GM21381 (cell line): Measurements from ENCODE around the gene PDXP.
"Not testable (repeated sequence)": the region's sequence is repeated elsewhere in the genome, so short reads cannot be mapped to it uniquely, and the experiment has no call there.

Experiments
- ATAC-seq: cut with Tn5 transposase; IDR thresholded peaks from one replicate; pipeline ENCODE4 v1.9.1; 2021; ENCODE audit warnings: mild to moderate bottlenecking, moderate library complexity; ENCODE audit not compliant: unreplicated experiment

The PDXP gene

DNA sequence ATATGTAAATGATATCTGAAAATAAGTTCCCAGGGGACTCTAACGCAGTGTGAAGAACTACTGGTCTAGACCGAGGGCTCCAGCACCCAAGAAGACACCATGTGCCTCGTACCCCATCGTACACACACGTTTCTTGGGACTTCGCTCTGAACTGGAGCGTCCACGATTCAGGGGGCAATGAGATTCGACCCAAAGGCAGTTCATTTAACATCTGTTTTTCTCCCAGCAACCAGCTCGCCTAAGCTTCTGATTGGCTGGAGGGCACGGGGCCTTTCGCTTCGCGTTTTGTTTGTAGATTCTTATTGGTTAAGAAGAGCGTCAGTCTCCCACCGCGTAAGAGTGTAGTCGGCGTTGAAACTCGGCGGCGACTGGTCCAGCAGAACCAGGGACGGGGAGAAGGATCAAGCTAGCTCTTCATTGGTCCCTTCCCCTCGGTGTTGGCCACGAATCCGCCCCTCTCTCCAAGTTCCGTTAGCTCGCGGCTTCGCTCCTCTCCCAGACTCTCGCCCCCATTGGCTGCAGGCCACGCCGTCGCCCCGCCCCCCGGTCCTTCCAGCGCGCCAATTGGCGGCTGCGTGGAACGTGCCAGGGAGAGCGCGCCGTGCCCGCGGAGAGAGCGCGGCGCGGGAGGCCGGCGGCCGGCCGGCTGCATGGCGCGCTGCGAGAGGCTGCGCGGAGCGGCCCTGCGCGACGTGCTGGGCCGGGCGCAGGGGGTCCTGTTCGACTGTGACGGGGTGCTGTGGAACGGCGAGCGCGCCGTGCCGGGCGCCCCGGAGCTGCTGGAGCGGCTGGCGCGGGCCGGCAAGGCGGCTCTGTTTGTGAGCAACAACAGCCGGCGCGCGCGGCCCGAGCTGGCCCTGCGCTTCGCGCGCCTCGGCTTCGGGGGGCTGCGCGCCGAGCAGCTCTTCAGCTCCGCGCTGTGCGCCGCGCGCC is at the start of gene PDXP:
Gene PDXP (plus strand): TSS at position 591 of the 933 bp plus-strand sequence. CDS start 60 bp downstream, at position 651.
- ATAC-seq, result peak; percentile 75

DNA sequence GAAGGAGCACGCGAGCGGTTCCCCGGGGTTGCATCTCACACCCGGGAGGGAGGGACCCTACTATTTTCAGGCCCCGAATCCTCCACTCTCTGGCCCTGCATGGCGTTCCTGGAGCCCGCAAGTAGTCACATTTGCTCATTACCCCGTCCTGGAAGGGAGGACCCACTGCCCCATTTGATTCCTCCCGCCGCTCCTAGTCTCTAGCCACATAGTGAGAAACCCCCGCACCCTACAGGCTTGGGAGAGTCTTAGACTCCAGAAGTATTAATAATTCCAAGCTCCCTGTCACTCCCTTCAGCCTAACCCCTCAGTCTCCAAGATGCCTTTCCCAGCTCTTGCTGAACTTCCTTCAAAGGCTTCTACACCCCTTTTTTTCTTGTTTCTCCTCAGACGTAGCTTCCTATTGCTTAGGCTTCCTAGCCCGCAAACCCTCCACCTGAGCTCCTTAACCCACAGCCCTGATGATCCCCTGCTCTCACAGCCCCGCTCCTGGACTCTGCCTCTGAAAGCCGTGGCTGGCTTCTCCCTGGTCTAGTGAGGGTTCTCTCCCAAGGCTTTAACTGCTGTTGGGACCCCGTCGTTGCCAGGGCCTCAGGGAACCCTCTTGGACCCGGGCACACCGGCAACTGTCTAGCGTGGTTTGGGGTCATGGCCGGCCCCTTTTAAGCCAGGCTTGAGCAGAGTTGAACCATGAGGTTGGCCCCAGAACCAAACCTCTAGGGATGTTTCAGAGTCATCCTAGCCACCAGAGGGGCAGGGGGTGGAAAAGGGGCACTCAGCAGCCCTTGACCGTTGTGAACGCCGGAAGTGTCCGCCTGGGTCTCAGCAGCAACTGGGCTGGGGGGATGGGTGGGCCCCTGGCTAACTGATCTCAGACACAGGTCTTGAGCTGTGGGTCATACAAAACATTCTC is 49.0 kb upstream of the PDXP start:
- ATAC-seq, result no peak

GRCh38 chr22:37610153-37610475 is 48.4 kb upstream of the PDXP start:
- ATAC-seq, result not testable (repeated sequence)

GRCh38 chr22:37610480-37611129 is 47.9 kb upstream of the PDXP start:
- ATAC-seq, result no peak

- no peak for ATAC-seq
These were observed 47.3 kb upstream of the PDXP start for GRCh38 chr22:37611207-37611606.

DNA sequence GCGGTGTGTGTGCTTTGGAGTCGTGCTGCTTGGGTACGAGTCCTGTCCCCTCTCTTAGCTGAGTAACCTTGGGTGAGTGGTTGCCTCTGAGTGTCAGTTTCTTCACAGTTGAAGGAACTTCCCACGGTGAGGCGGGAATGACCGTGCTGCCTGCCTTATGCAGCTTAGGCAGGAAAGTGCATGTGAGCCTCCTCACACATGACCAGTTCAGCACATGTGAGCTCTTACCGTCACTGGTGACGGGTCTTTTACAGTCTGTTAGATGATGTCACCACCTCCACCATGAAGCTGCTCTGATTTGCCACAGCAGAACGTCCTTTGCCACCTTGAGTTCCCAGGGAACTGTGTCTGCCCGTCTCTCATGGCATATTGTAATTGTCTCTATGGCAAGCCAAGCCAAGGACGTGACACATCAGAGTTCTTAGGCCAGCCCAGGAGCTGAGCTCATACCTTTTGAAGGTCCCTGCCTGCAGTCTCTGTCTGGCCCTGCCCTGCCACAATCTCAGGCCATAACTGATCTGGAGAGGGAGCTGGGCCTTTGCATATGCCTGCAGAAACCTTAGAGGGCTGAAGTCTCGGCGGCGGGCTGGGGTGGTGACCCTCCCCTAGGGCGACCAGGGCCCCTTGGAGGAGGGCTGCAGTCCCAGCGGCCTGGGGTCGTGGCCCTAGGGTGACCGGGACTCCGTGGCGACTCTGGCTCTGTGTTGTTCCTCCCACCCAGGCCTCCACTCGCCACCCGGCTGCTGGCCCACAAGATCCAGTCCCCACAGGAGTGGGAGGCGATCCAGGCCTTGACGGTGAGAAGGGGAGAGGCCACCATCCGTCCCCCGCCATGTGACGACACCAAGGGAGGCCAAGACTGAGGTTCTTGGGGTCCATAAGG is 42.1 kb upstream of the PDXP start:
- ATAC-seq, result no peak

GRCh38 chr22:37617431-37617830 is 41.1 kb upstream of the PDXP start:
- ATAC-seq, result no peak

- ATAC-seq, result no peak
These were observed 40.4 kb upstream of the PDXP start for GRCh38 chr22:37618072-37618656.

- ATAC-seq, result no peak
These were observed 39.8 kb upstream of the PDXP start for GRCh38 chr22:37618674-37619073.

DNA sequence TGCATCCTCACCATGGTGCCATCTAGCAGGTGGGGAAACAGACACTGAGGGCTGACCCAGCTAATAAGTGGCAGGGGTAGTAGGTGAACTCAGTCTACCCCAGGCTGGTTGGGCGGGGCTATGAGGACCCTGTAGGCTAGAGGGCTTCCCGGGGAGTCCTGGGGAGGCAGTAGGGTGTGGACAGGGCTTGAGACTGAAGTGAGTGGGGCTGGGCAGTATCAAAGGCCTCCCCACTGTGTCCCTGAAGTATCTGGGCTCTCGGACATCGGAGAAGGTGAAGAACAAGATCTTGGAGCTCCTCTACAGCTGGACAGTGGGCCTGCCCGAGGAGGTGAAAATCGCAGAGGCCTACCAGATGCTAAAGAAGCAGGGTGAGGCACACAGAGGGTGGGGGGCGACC is 38.5 kb upstream of the PDXP start:
- ATAC-seq, result no peak

- ATAC-seq, result no peak
These were observed 37.1 kb upstream of the PDXP start for GRCh38 chr22:37621352-37621860.

DNA sequence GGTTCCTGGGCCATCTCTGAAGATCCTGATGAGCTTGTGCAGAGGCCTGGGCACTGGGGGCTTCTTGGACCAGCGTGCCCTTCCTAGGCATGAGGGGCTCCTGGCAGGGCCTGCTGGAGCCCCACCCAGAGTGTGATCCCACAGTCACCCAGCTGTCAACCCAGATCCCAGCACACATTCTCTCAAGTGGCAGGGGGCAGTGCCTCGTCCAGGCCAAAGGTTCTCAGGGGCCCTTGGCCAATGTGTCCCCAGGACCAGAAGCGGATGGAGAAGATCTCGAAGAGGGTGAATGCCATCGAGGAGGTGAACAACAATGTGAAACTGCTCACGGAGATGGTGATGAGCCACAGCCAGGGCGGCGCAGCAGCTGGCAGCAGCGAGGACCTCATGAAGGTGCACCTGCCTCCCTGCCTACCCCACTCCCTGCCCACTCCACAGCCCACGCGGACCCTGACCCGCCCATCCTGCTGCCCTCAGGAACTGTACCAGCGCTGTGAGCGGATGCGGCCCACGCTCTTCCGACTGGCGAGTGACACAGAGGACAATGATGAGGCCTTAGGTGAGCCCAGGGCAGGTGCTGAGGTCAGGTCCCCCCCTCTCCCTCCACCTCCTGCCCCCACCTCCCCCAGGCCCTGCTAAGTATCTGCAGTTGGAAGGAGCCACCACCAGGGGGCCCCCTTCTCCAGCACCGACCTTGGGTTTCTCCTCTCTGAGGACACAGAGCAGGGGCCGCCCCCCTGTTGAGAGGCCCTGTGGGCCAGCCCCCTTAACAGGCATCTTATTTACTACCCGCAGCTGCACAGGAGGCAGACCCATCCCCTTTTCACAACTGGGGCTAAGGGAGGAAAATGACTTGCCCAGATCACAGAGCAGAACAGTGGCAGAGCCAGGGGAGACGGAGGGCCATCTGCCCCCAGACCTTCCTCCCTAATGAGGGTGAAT is 35.2 kb upstream of the PDXP start:
- no peak for ATAC-seq

DNA sequence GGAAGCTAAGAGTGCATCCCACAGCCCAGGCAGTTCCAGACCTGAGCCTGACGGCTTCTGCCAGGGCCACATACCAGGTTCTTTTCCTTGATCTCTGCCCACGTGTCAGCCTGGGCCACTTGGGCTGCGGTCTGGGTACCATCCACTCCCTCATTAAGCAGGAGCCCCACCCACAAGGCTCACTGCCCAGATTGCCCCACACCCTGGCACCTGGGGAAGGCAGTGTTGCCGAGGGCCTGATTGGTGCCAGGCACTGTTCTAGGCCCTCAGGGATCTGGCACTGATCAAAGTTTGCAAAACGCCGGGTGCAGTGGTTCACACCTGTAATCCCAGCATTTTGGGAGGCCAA is 34.5 kb upstream of the PDXP start:
- no peak for ATAC-seq

- ATAC-seq, result no peak
These were observed 33.6 kb upstream of the PDXP start for GRCh38 chr22:37624876-37625275.

DNA sequence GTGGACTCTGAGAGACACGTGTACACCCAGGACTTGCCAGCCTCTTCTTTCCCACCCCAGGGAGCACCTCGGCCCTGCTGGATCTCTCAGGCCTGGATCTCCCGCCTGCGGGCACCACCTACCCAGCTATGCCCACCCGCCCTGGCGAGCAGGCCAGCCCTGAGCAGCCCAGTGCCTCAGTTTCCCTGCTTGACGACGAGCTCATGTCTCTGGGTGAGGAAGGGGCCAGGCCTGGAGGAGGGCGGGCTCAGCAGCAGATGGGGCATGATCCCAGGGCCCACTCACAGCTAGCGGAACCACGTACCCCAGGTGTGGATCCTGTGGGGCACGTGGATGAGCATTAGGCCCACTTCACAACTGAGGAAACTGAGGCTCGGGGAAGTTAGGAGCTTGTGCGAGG is 32.8 kb upstream of the PDXP start:
- ATAC-seq, result no peak

GRCh38 chr22:37626144-37626543 is 32.4 kb upstream of the PDXP start:
- no peak for ATAC-seq

GRCh38 chr22:37626556-37627075 is 31.9 kb upstream of the PDXP start:
- no peak for ATAC-seq

DNA sequence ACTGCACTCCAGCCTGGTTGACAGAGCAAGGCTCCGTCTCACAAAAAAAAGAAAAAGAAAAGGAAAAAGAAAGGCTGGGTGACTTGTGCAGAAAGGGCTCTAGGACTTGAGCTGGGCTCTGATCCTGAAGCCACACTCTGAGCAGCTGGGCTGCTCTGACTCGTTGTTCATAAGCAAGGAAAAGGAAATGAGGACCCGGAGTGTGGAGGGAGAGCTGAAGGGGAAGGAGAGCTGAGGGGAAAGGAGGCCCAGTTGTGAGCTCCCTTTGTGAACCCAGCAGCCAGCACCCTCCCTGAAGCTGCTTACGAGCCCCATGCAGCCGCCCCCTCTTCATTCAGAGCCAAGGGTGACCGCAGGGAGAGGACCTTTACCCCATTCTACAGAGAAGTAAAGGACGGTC is 31.4 kb upstream of the PDXP start:
- no peak for ATAC-seq

GRCh38 chr22:37627545-37627944 is 31.0 kb upstream of the PDXP start:
- ATAC-seq, result no peak
